Erythroblast (primary cell): ENCODE results near the gene MAML2.

Experiments used
- DNase-seq, 2 experiments: peaks; one replicate each; lab custom pipeline; 2025; lab: John Stamatoyannopoulos, UW
- GATA1 ChIP-seq: IDR thresholded peaks from 2 replicates; pipeline ENCODE4 v1.6.1; 2011; ENCODE audit warnings: low read depth, mild to moderate bottlenecking, control low read depth, low read length, moderate library complexity
- POLR2A ChIP-seq: IDR thresholded peaks from 2 replicates; pipeline ENCODE4 v1.6.1; 2011; ENCODE audit warnings: mild to moderate bottlenecking, low read length

Gene MAML2

GRCh38 chr11:96180341-96180740 is 162.7 kb downstream of the MAML2 start:
- DNase-seq = no peak
- no peak for TF ChIP-seq POLR2A
- TF ChIP-seq GATA1 = no peak

GRCh38 chr11:96179905-96180304 is 163.1 kb downstream of the MAML2 start:
- no peak for TF ChIP-seq POLR2A
- TF ChIP-seq GATA1 = no peak
- no peak for DNase-seq

- DNase-seq = no peak
Observed at GRCh38 chr11:96178887-96179279, 164.1 kb downstream of the MAML2 start.

GRCh38 chr11:96178049-96178886 is 164.7 kb downstream of the MAML2 start:
- TF ChIP-seq GATA1 (no peak), POLR2A (no peak)

More at GRCh38 chr11:96178887-96179279, 164.1 kb downstream of the MAML2 start:
- TF ChIP-seq POLR2A (no peak), GATA1 (no peak)

GRCh38 chr11:96177146-96177545 is 165.8 kb downstream of the MAML2 start:
- TF ChIP-seq GATA1 = no peak
- TF ChIP-seq POLR2A = no peak
- no peak for DNase-seq

More at GRCh38 chr11:96178049-96178886, 164.7 kb downstream of the MAML2 start:
- no peak for DNase-seq

GRCh38 chr11:96173906-96174305 is 169.1 kb downstream of the MAML2 start:
- no peak for DNase-seq
- TF ChIP-seq POLR2A (no peak), GATA1 (no peak)

- DNase-seq = no peak
- TF ChIP-seq GATA1 (no peak), POLR2A (no peak)
Observed at GRCh38 chr11:96173422-96173821, 169.6 kb downstream of the MAML2 start.

- no peak for DNase-seq
- TF ChIP-seq GATA1 = no peak
- no peak for TF ChIP-seq POLR2A
Observed at GRCh38 chr11:96172604-96173003, 170.4 kb downstream of the MAML2 start.

GRCh38 chr11:96169250-96169649 is 173.7 kb downstream of the MAML2 start:
- no peak for DNase-seq
- TF ChIP-seq GATA1 = no peak

GRCh38 chr11:96168623-96169022 is 174.4 kb downstream of the MAML2 start:
- TF ChIP-seq POLR2A = no peak
- TF ChIP-seq GATA1 = no peak
- DNase-seq = no peak

GRCh38 chr11:96167787-96168186 is 175.2 kb downstream of the MAML2 start:
- TF ChIP-seq POLR2A (no peak), GATA1 (no peak)
- no peak for DNase-seq

- DNase-seq = no peak
Observed at GRCh38 chr11:96167203-96167758, 175.7 kb downstream of the MAML2 start.

GRCh38 chr11:96162816-96163499 is 180.0 kb downstream of the MAML2 start:
- no peak for DNase-seq
- no peak for TF ChIP-seq GATA1

More at GRCh38 chr11:96167203-96167758, 175.7 kb downstream of the MAML2 start:
- TF ChIP-seq GATA1 (no peak), POLR2A (no peak)
